Dendritic cell treated with granulocyte-macrophage colony-stimulating factor and Interleukin-4, amounts not matched to agents 40 ng/mL and 50 ng/mL, for 4 days (primary cell): ENCODE measurements around the gene HM13.

ENCODE experiments used
- H3K27ac Mint-ChIP-seq: one replicate; pipeline ENCODE4 v1.8.0; 2022; ENCODE audit warnings: mild to moderate bottlenecking, mixed read lengths
- H3K27me3 Mint-ChIP-seq: one replicate; pipeline ENCODE4 v1.8.0; 2022; ENCODE audit warnings: mild to moderate bottlenecking, mixed read lengths
- H3K36me3 Mint-ChIP-seq: one replicate; pipeline ENCODE4 v1.8.0; 2022; ENCODE audit warnings: low read depth, mixed read lengths
- H3K4me1 Mint-ChIP-seq: one replicate; pipeline ENCODE4 v1.8.0; 2022; ENCODE audit warnings: low read depth, mixed read lengths
- H3K4me3 Mint-ChIP-seq: one replicate; pipeline ENCODE4 v1.8.0; 2022; ENCODE audit warnings: mild to moderate bottlenecking, moderate library complexity, mixed read lengths
- H3K9me3 Mint-ChIP-seq: one replicate; pipeline ENCODE4 v1.8.0; 2022; ENCODE audit warnings: mixed read lengths
- intact Hi-C: fragments of 100-400 bp; cut with micrococcal nuclease; formaldehyde crosslinking; loops from one replicate; pipeline ENCODE4 v1.15.0; 2022

Gene HM13

GRCh38 chr20:31560746-31561598 lies 46.7 kb downstream of the HM13 start:
- H3K36me3 Mint-ChIP-seq = peaks cover 100% of the 10 kb centered on the region
- peak overlapping the region; percentile 50 for H3K27ac Mint-ChIP-seq

GRCh38 chr20:31562241-31562640 lies 48.0 kb downstream of the HM13 start:
- peaks cover 100% of the 10 kb centered on the region for H3K36me3 Mint-ChIP-seq
- H3K27ac Mint-ChIP-seq = no peak overlapping the region
- no peaks in the 10 kb centered on the region for H3K9me3 Mint-ChIP-seq
- H3K27me3 Mint-ChIP-seq = no peaks in the 10 kb centered on the region
- peaks cover 17% of the 10 kb centered on the region for H3K4me1 Mint-ChIP-seq
- intact Hi-C loops = no loop called here
- H3K4me3 Mint-ChIP-seq = no peak overlapping the region

More at GRCh38 chr20:31560746-31561598, 46.7 kb downstream of the HM13 start:
- H3K4me1 Mint-ChIP-seq = peaks cover 13% of the 10 kb centered on the region
- H3K9me3 Mint-ChIP-seq = no peaks in the 10 kb centered on the region
- no peak overlapping the region for H3K4me3 Mint-ChIP-seq
- H3K27me3 Mint-ChIP-seq = no peaks in the 10 kb centered on the region
- intact Hi-C loops = no loop called here

- intact Hi-C loops = no loop called here
- H3K27ac Mint-ChIP-seq = no peak overlapping the region
- no peak overlapping the region for H3K4me3 Mint-ChIP-seq
- no peaks in the 10 kb centered on the region for H3K27me3 Mint-ChIP-seq
- no peaks in the 10 kb centered on the region for H3K9me3 Mint-ChIP-seq
- H3K36me3 Mint-ChIP-seq = peaks cover 100% of the 10 kb centered on the region
- H3K4me1 Mint-ChIP-seq = peaks cover 22% of the 10 kb centered on the region
These were observed 50.0 kb downstream of the HM13 start for GRCh38 chr20:31564284-31564683.

GRCh38 chr20:31565699-31566318 lies 51.6 kb downstream of the HM13 start:
- intact Hi-C loops = no loop called here
- peaks cover 17% of the 10 kb centered on the region for H3K4me1 Mint-ChIP-seq
- no peaks in the 10 kb centered on the region for H3K27me3 Mint-ChIP-seq
- peaks cover 100% of the 10 kb centered on the region for H3K36me3 Mint-ChIP-seq
- no peak overlapping the region for H3K4me3 Mint-ChIP-seq
- no peaks in the 10 kb centered on the region for H3K9me3 Mint-ChIP-seq
- H3K27ac Mint-ChIP-seq = no peak overlapping the region

DNA sequence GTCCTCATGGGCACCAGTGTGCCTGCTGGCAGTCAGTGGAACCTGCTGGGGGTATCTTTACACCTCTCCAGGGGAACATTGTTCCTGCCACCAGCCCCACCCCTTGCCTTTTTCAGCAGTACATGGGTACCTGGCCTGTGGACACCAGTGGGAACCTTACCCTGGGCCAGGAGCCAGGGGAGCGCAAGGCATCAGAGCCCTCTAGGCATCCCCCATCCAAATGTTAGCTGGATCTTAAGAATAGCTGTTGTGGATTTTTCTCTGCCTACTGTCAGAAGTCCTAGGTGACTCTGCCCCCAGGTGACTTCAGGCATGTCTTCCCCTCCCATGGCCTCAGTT lies 52.0 kb downstream of the HM13 start:
- H3K36me3 Mint-ChIP-seq = peaks cover 99% of the 10 kb centered on the region

DNA sequence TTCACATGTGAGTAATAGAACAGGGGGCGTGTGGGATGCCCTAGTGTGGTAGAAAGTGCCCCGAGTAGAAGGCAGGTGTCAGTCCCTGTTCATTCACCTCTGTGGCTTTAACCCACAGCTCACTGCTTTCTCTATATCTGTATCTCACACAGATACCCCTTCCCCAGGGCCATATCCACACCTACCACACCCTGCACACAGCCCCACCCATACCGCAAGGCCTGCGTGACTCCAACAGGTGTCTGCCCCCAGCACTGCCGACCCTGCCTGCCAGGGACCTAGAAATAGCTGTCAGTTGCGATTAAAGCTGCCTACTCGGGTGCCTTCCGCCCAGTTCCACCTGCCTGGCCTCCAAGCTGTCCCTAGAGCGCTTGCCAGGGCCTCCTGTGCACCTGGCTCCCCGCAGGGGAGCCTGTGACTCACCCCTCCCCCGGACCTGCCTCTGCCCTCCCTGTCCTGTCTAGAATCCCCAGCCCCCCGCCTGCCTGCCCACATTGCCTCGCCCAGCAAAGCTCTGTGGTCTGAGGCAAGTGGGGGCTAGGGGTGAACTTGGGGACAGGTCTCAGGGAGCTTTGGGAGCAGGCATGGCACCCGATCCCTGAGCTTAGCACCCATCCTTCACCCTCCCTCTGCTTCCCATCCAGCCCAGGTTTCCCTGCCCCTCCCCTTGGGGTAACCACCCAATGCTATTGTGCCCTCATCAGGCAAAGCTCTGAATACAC lies 52.6 kb downstream of the HM13 start:
- no peaks in the 10 kb centered on the region for H3K27me3 Mint-ChIP-seq
- intact Hi-C loops = no loop called here
- no peak overlapping the region for H3K27ac Mint-ChIP-seq
- peaks cover 17% of the 10 kb centered on the region for H3K4me1 Mint-ChIP-seq
- no peak overlapping the region for H3K4me3 Mint-ChIP-seq
- peaks cover 94% of the 10 kb centered on the region for H3K36me3 Mint-ChIP-seq
- no peaks in the 10 kb centered on the region for H3K9me3 Mint-ChIP-seq

More for the DNA sequence above, 52.0 kb downstream of the HM13 start:
- Mint-ChIP-seq H3K4me1 (peaks cover 15% of the 10 kb centered on the region), H3K27me3 (no peaks in the 10 kb centered on the region), H3K9me3 (no peaks in the 10 kb centered on the region), H3K27ac (no peak overlapping the region), H3K4me3 (no peak overlapping the region)
- intact Hi-C loops = no loop called here

DNA sequence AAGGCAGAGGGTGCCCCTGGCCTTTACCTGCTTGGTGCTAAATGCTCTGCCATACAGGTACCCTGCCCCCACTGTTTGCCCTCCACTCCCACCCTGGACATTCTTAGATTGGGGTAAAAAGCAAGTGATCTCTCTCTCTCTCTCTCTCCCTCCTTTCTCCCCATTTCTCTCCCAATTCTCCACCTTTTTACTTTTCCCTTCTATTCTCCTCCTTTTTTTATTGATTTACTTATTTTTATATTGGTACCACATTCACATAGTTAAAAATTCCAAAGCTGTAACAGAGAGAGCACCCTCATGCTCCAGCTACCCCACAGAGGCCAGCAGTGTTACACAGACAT lies 53.1 kb downstream of the HM13 start:
- no peaks in the 10 kb centered on the region for H3K9me3 Mint-ChIP-seq
- peaks cover 22% of the 10 kb centered on the region for H3K4me1 Mint-ChIP-seq
- H3K4me3 Mint-ChIP-seq = no peak overlapping the region
- no peaks in the 10 kb centered on the region for H3K27me3 Mint-ChIP-seq
- intact Hi-C loops = no loop called here
- peaks cover 89% of the 10 kb centered on the region for H3K36me3 Mint-ChIP-seq
- H3K27ac Mint-ChIP-seq = no peak overlapping the region

- peaks cover 80% of the 10 kb centered on the region for H3K36me3 Mint-ChIP-seq
- intact Hi-C loops = no loop called here
These were observed 53.9 kb downstream of the HM13 start for GRCh38 chr20:31568041-31568731.

GRCh38 chr20:31568773-31569162 lies 54.5 kb downstream of the HM13 start:
- Mint-ChIP-seq H3K4me1 (peaks cover 31% of the 10 kb centered on the region), H3K4me3 (no peak overlapping the region), H3K27me3 (no peaks in the 10 kb centered on the region), H3K27ac (no peak overlapping the region), H3K36me3 (peaks cover 75% of the 10 kb centered on the region), H3K9me3 (no peaks in the 10 kb centered on the region)
- intact Hi-C loops = no loop called here

More at GRCh38 chr20:31568041-31568731, 53.9 kb downstream of the HM13 start:
- Mint-ChIP-seq H3K9me3 (no peaks in the 10 kb centered on the region), H3K27ac (no peak overlapping the region), H3K4me1 (peaks cover 26% of the 10 kb centered on the region), H3K27me3 (no peaks in the 10 kb centered on the region), H3K4me3 (no peak overlapping the region)

- peaks cover 35% of the 10 kb centered on the region for H3K4me1 Mint-ChIP-seq
- no peaks in the 10 kb centered on the region for H3K27me3 Mint-ChIP-seq
- no peak overlapping the region for H3K27ac Mint-ChIP-seq
- intact Hi-C loops = no loop called here
- H3K4me3 Mint-ChIP-seq = no peak overlapping the region
- H3K36me3 Mint-ChIP-seq = peaks cover 68% of the 10 kb centered on the region
- H3K9me3 Mint-ChIP-seq = no peaks in the 10 kb centered on the region
These were observed 55.1 kb downstream of the HM13 start for GRCh38 chr20:31569163-31570020.

DNA sequence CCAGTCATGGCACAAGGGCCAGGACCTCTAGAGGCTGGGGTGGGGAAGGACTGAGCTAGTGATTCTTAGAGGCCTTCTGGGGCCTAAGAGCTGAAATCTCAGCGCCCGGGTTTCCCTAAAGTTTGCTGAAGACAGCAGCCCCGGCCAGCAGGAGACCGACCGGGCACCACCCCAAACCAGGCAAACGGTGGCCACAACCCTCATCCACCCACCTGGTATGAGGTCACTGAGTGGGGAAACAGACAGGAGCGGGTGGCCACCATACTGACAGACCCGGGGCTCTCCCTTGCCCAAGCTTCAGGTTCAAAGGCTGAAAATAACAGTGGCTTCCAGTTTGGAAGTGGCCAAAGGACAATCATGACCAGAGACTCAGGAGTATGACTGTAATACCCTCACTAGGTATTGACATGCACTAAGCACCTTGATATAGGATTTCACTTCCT lies 55.8 kb downstream of the HM13 start:
- Mint-ChIP-seq H3K9me3 (no peaks in the 10 kb centered on the region), H3K27me3 (no peaks in the 10 kb centered on the region), H3K4me3 (no peak overlapping the region), H3K36me3 (peaks cover 62% of the 10 kb centered on the region), H3K4me1 (peaks cover 35% of the 10 kb centered on the region), H3K27ac (no peak overlapping the region)
- intact Hi-C loops = no loop called here

DNA sequence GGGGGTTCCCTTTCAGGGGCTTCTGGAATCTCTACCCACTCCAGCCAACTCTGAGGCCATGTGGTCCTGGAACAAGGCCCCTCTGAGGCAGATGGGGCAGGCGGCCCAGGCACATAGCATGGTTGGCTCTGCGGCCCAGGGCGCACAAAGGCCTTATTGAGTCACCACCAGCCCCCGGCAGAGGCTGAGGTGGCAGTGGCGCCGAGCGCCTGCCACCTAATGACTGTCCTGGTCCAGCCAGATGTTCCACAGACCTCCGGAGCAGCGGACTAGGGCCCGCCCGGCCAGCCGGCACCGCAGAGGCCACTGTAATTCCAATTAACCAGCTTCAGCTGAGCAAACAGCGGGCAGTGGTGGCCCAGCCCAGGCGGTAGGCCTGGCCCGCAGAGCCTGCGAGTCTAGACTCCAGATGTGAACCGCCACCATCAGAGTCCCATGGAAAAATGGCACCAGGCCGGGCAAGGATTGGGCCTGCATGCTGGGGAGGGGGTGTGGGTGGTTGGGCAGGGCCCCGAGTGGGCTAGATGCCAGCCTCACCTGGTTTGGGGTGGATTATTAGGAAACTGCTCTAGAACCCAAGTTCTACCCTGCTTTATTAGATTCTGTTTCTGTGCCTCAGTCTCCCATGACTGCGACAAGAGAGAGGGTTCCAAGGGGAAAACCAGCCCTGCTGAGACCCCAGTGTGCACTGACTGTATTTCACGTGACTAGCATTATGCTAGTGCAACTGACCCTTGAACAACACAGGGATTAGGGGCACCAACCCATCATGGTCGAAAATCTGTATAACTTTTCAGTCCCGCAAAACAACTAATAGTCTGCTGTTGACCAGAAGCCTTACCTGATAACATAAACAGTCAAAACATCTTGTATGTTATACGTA lies 56.7 kb downstream of the HM13 start:
- Mint-ChIP-seq H3K4me1 (peaks cover 35% of the 10 kb centered on the region), H3K4me3 (no peak overlapping the region), H3K27ac (no peak overlapping the region), H3K36me3 (peaks cover 52% of the 10 kb centered on the region), H3K9me3 (no peaks in the 10 kb centered on the region), H3K27me3 (no peaks in the 10 kb centered on the region)
- intact Hi-C loops = no loop called here
